ENCODE measurements around the gene OR6C6.

- TF ChIP-seq POLR2AphosphoS5 (IDR thresholded peaks at IDR 0.05) (no peak), POLR2A (IDR thresholded peaks at IDR 0.05) (no peak)
Observed at GRCh38 chr12:55250944-55251343, 45.4 kb downstream of the OR6C6 start.

All from transverse colon (tissue), 3 donors.